ENCODE measurements around the gene SPATA2L.
A peak's percentile ranks its signal among the peaks of the same experiment; 100 is the strongest.

Gene SPATA2L

DNA sequence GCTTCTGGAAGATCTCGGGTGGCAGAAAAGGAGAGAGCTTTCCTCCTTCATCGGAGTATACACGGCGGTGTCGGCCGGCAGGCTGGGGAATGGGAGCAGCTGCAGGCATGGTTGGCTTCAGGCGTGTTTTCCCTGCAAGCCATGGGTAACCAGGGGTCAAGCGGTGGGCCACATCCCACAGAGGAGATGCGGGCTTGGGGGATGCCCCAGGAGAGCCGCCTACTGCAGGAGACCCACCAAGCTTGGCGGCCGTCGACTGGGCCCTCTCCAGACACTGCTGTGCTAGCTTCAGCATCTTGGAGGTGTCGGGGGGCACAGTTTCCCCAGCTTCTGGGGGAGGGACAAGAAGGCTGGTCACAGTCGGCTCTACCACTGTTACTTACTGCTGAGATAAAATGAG is 15.0 kb upstream of the SPATA2L start:
- H3K4me3 ChIP-seq (ENCODE audit: low read depth, low read length): no peak overlapping the region
- TF ChIP-seq, protein P1, sequence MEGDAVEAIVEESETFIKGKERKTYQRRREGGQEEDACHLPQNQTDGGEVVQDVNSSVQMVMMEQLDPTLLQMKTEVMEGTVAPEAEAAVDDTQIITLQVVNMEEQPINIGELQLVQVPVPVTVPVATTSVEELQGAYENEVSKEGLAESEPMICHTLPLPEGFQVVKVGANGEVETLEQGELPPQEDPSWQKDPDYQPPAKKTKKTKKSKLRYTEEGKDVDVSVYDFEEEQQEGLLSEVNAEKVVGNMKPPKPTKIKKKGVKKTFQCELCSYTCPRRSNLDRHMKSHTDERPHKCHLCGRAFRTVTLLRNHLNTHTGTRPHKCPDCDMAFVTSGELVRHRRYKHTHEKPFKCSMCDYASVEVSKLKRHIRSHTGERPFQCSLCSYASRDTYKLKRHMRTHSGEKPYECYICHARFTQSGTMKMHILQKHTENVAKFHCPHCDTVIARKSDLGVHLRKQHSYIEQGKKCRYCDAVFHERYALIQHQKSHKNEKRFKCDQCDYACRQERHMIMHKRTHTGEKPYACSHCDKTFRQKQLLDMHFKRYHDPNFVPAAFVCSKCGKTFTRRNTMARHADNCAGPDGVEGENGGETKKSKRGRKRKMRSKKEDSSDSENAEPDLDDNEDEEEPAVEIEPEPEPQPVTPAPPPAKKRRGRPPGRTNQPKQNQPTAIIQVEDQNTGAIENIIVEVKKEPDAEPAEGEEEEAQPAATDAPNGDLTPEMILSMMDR (IDR thresholded peaks at IDR 0.05; ENCODE audit: low read depth, low read length): no peak
- in situ Hi-C loops (cut with HindIII; ENCODE audit: low sequenced_read_pairs): no loop called here
- DNase-seq (ENCODE audit: low read depth, low spot score): no peak

DNA sequence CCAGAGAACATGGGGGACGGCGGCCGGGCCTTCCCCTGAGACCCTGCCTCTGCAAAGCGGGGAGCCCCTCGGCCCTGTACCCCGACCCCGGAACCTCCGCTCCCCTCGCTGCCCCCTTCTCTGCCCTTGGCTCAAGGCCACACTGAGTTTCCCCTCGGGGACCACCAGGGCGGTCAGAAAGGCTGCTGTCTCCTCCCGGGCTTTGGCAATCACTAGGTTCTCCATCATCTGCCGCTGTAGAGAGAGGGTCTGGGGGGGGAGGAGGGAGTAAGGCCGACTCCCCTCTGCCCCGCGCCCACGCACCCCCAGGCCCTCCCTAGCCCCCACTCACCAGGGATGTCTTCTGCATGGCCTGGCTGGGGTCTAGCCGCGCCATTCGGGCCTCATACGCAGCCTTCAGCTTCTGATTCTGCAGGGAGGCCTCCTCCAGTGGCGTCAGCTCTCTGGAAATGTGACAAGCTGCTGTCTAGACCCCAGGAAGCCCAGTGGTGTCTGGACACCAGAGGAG is 10.8 kb upstream of the SPATA2L start:
- H3K4me3 ChIP-seq (ENCODE audit: low read depth, low read length): peak overlapping the region; percentile 53
- TF ChIP-seq, protein P1 (IDR thresholded peaks at IDR 0.05; ENCODE audit: low read depth, low read length): no peak
- in situ Hi-C loops (cut with HindIII; ENCODE audit: low sequenced_read_pairs): no loop called here
- DNase-seq (ENCODE audit: low read depth, low spot score): no peak

DNA sequence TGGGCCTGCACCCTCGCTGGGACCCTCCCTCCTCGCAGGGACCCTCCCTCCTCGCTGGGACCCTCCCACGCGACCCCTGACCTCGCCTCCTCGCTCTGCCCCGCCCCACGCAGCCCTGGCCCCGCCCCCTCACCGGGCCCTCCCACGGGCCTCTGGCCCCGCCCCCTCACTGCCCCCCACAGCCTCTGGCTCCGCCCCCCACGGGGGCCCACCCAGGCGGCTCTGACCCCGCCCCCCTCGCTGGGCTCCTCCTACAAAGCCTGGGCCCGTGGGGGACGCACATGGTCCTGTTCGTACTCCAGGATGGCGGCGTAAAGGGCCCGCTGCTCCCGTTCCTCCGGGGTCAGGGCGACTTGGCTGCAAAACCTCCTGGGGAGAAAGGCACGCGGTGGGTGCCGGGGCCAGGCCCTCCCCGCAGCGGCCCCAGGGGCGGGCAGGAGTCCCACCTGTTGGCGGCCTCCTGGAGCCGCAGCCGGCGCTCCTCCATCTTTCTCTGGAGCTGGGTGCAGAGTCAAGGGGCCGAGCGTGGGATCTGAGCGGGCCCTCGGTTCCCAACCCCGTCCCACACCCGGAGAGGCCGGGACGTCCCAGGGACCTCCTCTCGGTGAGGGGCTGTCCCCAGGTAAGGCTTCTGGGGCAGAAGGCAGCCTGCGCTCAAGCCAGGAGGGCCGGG is 10.2 kb upstream of the SPATA2L start:
- H3K4me3 ChIP-seq (ENCODE audit: low read depth, low read length): peak overlapping the region; percentile 53
- peak; percentile 56 for DNase-seq (ENCODE audit: low read depth, low spot score)
- in situ Hi-C loops (cut with HindIII; ENCODE audit: low sequenced_read_pairs): no loop called here
- TF ChIP-seq, protein P1 (IDR thresholded peaks at IDR 0.05; ENCODE audit: low read depth, low read length): no peak

DNA sequence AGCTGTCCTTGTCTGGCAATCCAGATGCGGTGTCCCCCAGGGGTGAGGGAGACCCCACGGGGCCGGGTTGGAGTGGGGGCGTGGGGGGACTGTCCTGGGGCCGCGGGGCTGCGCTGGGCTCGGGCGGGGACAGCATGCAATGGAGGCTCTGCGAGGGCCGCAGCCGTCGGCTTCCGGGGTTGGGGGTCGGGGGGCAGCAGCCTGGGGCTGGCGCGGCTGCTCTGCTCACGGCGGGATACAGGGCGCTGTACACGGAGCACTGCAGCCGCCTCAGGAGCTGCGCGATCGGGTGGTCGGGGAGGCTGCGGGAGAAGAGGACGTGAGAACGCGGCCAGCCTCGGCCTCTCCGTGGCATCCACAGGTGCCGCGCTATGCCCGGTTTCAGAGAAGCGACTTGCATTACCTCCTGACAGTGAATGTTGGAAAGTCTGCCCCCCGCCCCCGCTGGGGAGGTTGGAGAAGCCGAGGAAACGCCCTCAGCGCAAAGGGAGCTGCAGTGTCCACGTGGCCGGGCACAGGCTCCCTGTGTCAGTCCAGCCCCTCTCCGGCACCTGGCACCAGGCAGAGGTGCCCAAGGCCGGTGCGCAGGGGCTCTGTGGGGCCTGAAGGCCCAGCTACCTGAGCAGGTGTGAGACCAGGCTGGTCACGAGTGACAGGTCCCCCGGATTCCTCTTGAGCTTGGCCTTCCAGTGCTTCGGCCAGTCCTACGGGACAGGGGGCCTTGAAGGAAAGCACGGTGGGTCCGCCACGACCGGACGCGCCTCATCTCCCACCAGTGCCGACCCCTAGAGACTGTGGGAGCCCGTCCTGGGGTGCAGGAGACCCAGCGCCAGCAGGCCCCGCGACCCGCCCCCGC is 9.4 kb upstream of the SPATA2L start:
- no peak overlapping the region for H3K4me3 ChIP-seq (ENCODE audit: low read depth, low read length)
- in situ Hi-C loops (cut with HindIII; ENCODE audit: low sequenced_read_pairs): no loop called here
- TF ChIP-seq, protein P1 (IDR thresholded peaks at IDR 0.05; ENCODE audit: low read depth, low read length): no peak
- DNase-seq (ENCODE audit: low read depth, low spot score): no peak

DNA sequence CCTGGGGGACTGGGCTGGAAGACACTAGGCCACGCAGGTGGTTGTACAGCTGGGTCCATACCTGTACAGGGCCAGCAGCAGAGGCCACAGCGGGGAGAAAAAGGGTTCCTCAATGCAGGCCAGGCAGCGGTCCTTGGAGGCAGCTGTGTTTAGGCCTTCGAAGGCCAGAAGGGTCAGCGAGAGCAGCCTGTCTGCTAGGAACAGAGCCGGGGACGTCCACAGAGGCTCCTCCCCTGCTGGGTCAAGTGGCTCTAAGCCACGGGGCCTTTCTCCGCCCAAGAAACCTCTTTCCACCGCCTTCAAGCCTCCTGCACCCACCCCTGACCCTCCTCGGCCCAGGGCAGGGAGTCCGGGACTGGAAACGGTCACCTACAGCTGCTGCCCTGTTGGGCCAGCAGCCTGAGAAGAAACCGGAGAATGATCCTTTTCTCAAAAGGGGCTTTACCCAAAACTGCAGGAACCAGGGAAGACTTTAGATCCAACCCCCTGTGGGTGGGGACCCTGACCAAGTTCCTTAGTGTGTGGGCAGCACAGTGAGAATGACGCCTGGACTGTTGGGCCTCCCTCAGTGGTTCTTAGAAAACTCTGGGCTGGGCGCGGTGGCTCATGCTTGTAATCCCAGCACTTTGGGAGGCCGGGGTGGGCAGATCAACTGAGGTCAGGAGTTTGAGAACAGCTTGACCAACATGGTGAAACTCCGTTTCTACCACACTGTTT is 8.4 kb upstream of the SPATA2L start:
- TF ChIP-seq, protein P1 (IDR thresholded peaks at IDR 0.05; ENCODE audit: low read depth, low read length): no peak
- in situ Hi-C loops (cut with HindIII; ENCODE audit: low sequenced_read_pairs): no loop called here
- H3K4me3 ChIP-seq (ENCODE audit: low read depth, low read length): no peak overlapping the region
- DNase-seq (ENCODE audit: low read depth, low spot score): no peak

DNA sequence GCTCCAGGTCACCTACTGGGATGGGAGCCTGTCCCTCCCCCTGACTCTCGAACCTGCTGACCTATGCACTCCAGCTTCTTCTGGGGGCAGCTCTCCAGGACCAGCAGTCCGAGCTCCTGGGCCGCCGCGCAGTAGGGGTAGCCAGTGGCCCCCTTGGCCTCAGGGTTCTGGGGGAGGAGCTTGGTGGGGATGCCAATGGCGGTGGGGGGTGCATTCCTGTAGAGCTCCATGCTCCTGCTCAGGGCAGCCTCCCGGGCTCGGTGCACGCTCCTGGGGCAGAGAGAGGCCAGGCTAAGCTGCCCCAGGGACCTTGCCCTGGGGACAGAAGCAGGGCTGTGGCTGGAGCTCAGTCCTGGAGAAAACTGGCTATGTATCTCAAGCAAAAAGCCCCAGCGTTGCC is 7.7 kb upstream of the SPATA2L start:
- no peak overlapping the region for H3K4me3 ChIP-seq (ENCODE audit: low read depth, low read length)
- TF ChIP-seq, protein P1 (IDR thresholded peaks at IDR 0.05; ENCODE audit: low read depth, low read length): no peak
- DNase-seq (ENCODE audit: low read depth, low spot score): no peak
- in situ Hi-C loops (cut with HindIII; ENCODE audit: low sequenced_read_pairs): no loop called here

Data from astrocyte of the spinal cord (primary cell).